ENCODE results near the gene ROBO2.

ROBO2 gene

DNA sequence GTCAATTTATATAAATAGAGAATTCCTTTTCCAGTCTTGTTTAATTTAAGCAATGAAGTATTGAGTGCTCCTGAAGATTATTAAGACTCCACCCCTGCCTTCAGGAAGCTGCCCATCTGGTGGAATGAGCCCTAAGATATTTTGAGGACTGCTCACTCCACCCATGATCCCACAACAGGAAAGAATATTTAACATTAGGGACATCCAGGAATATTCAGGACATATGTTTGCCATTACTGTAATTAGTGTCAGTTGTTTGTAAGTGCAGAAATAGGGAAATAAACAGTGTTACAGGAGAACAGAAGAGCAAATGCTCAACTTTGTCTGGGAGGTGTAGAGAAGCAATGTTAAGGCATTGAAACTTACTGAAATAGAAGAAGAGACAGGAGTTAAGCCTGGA is 375.0 kb downstream of the ROBO2 start:
- no peak for TF ChIP-seq ZFX (IDR thresholded peaks at IDR 0.05)
- TF ChIP-seq, protein P1, sequence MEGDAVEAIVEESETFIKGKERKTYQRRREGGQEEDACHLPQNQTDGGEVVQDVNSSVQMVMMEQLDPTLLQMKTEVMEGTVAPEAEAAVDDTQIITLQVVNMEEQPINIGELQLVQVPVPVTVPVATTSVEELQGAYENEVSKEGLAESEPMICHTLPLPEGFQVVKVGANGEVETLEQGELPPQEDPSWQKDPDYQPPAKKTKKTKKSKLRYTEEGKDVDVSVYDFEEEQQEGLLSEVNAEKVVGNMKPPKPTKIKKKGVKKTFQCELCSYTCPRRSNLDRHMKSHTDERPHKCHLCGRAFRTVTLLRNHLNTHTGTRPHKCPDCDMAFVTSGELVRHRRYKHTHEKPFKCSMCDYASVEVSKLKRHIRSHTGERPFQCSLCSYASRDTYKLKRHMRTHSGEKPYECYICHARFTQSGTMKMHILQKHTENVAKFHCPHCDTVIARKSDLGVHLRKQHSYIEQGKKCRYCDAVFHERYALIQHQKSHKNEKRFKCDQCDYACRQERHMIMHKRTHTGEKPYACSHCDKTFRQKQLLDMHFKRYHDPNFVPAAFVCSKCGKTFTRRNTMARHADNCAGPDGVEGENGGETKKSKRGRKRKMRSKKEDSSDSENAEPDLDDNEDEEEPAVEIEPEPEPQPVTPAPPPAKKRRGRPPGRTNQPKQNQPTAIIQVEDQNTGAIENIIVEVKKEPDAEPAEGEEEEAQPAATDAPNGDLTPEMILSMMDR (conservative IDR thresholded peaks at IDR 0.05) = no peak

DNA sequence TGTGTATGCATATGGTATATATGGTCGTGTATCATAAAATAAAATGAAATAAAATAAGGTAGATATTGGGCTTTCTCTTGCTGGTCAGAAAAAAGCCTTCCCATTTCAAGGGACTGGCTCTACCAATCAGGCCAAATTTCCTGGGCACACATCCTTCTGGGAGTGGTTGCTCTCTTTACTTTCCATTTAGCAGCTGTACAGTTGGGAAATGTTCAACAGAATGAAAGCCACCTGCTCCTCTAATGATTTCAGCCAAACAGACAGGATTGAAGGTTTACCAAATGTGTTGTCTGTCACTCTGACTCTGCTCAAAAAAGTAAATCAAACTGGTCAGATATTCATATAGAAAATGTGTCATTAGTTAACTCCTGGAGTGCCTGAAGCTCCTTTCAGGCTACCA is 380.4 kb downstream of the ROBO2 start:
- no peak for TF ChIP-seq ZFX (IDR thresholded peaks at IDR 0.05)
- TF ChIP-seq, protein P1 (conservative IDR thresholded peaks at IDR 0.05) = no peak
- H3K27ac ChIP-seq = no peak overlapping the region

More for the DNA sequence above, 375.0 kb downstream of the ROBO2 start:
- H3K27ac ChIP-seq = no peak overlapping the region

DNA sequence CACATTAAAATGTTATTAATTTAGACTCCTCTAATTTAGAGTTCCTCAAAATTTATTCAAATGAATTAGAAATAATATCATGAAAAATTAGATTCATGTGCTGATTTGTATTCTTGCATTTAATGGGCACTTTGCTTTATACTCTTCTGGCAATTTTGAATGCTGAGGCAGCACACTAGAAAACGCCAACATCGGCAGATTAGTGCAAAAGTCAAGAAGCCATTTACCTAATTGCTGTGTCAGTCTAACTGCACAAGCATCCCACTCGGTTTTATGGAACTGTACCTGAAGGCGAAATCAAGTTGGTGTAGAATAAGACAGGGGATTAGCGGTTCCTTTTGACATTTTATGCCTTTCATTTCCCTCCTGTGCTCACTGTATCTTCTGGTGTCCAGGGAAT is 382.0 kb downstream of the ROBO2 start:
- no peak overlapping the region for H3K27ac ChIP-seq
- TF ChIP-seq, protein P1 (conservative IDR thresholded peaks at IDR 0.05) = no peak
- TF ChIP-seq ZFX (IDR thresholded peaks at IDR 0.05) = no peak

DNA sequence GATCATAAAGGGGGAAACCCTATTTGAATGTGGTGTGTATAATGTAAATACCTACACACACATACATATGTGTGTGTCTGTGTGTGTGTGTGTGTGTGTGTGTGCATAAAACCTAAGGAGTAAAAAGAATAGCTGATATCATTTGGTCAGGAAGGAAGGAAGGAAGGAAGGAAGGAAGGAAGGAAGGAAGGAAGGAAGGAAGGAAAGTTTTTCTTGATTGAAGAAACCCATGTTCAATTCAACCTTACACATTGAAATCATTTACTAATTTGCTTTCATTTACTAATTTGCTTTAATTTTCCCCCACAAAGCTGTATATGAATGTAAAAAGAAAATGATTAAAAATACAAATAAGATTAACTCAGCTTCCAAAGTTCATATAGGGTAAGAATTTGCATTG is 386.6 kb downstream of the ROBO2 start:
- no peak overlapping the region for H3K27ac ChIP-seq
- TF ChIP-seq ZFX (IDR thresholded peaks at IDR 0.05) = no peak
- TF ChIP-seq, protein P1 (conservative IDR thresholded peaks at IDR 0.05) = no peak

DNA sequence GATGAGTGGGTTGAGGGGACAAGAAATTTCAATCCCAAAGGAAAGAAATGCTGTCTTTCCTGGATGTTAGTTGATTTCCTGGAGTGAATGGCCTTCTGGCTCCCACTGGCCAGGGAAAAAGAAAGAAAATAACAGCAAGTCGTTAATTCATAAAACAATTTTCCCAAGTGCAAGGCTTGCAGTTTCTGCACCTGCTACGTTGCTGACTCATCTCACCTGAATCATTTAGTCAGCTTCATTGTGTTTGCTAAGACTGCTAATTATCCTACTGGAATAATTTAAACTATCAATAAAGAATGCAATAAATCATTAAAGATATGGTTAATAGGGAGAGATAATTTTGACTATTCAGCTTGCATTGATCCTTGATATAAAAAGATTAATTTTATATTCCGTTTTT is 387.6 kb downstream of the ROBO2 start:
- H3K27ac ChIP-seq = no peak overlapping the region

DNA sequence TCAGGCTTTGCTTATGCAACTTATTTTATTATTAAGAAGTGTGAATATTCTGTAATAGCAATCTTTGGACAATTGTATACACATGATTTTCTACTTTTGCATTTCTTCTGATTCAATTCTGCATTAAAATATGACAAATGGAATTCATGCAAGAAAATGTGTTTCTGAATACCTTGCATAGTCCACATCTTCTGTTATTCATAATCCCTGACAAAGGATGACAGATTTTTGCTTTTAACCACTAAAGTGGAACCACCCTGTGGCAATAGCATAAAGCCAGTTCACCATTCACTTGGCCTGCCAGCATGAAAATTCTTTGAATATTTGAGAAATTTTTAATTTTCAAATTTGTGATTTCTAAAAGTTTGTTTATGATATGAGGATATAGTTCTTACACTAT is 397.0 kb downstream of the ROBO2 start:
- H3K27ac ChIP-seq = no peak overlapping the region
- TF ChIP-seq, protein P1 (conservative IDR thresholded peaks at IDR 0.05) = no peak
- no peak for TF ChIP-seq ZFX (IDR thresholded peaks at IDR 0.05)

More for the DNA sequence above, 387.6 kb downstream of the ROBO2 start:
- TF ChIP-seq, protein P1 (conservative IDR thresholded peaks at IDR 0.05) = no peak
- TF ChIP-seq ZFX (IDR thresholded peaks at IDR 0.05) = no peak

DNA sequence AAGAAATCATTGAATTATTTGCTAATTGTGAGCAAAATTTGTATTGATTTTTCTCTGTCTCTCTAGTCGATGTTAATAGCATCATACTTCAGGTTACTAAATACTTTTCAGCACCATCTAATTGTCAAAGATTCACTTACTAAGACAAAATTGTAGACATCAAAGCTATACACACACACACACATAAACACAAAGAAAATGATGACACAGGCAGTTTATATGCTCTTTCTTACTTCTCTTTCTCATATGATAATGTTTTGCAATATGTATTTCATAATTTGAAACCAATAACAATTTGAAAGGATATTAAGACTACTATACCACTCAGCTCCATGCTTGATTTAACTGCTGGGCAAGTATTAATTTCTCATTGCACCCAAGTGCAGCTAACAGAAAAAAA is 406.2 kb downstream of the ROBO2 start:
- H3K27ac ChIP-seq = no peak overlapping the region
- no peak for TF ChIP-seq ZFX (IDR thresholded peaks at IDR 0.05)
- TF ChIP-seq, protein P1 (conservative IDR thresholded peaks at IDR 0.05) = no peak
